DND-41 (cell line): ENCODE measurements around the gene MPV17L2.

ENCODE experiments used
- CTCF ChIP-seq: IDR thresholded peaks from 2 replicates; pipeline ENCODE4 v1.5.1; 2012; ENCODE audit warnings: borderline replicate concordance, low read length, moderate library complexity, mild to moderate bottlenecking; ENCODE audit not compliant: poor library complexity, severe bottlenecking; ENCODE audit errors: extremely low read depth
- EZH2 ChIP-seq: IDR thresholded peaks from 3 replicates; pipeline ENCODE4 v1.6.1; 2012; ENCODE audit warnings: borderline replicate concordance, low read depth, mild to moderate bottlenecking, moderate library complexity, low read length, inconsistent platforms; ENCODE audit not compliant: severe bottlenecking

DNA sequence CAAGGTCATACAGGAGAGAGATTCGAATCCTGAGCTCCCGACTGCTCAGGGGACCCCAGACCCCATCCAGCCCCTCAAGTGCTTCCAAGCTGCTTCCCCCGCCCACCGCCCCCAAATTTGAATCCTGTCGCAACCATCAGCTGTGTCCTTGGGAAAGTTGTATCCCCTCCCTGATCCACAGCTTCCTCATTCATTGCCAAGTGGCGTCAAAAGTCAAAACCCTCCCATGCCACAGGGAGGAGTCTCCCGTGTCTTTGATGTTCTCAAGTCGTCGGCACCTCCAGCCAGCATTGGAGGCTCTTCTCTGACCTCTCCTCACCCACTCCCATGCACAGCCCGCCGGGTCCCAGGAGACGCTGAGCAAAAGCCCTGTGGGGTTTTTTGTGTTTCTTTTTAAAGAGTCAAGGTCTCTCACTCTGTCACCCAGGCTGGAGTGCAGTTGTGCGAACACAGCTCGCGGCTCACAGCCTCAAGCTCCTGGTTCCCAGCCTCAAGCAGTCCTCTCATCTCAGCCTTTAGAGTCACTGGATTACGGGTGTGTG is 22.2 kb upstream of the MPV17L2 start:
- TF ChIP-seq CTCF (no peak), EZH2 (no peak)
